Stimulated activated CD4-positive, alpha-beta T cell treated with anti-CD3 and anti-CD28 coated beads, Interleukin-4, amount 100 ng/mL, for 1 hour (primary cell): ENCODE data around the gene TRIML2.
"Not testable (repeated sequence)": the region's sequence is repeated elsewhere in the genome, so short reads cannot be mapped to it uniquely, and the experiment has no call there.

Experiments
- DNase-seq: peaks from one replicate; pipeline ENCODE4 v3.0.0-alpha.2; 2020

Gene TRIML2

GRCh38 chr4:188092824-188093223 is 16.6 kb downstream of the TRIML2 start:
- no peak for DNase-seq

GRCh38 chr4:188086858-188087257 is 22.5 kb downstream of the TRIML2 start:
- DNase-seq: no peak

GRCh38 chr4:188082796-188083195 is 26.6 kb downstream of the TRIML2 start:
- no peak for DNase-seq

DNA sequence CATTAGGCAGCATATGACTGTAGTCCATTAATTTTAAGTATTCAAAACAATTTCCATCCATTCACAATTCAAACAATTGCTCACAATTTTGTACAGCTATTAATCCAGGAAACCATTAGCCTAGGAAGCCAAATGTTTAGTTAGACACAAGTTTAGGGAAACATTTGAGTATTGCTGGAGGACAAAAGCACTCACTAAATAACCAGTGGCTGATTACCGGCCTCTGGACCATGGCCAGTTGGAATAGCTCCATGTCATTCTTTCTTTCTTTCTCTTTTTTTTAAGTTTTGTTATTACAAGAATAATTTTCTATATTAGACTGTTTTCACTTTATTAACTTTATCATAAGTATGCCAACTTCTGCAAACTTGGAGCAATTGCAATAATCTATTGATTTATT is 31.3 kb downstream of the TRIML2 start:
- DNase-seq: no peak

GRCh38 chr4:188076169-188076568 is 33.2 kb downstream of the TRIML2 start:
- DNase-seq: no peak

DNA sequence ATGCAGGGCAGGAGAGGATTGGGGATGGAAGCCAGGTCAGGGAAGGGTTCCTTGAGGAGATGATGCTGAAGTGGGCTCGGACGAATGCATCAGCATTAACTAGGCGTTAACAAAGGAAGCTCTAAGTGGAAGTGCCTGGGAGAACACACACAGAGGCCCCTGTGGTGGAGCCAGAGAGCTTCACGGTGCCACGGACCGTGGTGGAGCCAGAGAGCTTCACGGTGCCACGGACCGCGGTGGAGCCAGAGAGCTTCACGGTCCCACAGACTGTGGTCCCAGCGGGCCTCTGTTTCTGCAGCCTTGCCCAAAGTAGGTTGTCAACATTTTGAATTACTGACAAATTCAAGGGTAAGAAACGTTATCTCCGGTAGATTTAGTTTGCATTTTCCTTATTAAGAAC is 48.3 kb downstream of the TRIML2 start:
- no peak for DNase-seq

DNA sequence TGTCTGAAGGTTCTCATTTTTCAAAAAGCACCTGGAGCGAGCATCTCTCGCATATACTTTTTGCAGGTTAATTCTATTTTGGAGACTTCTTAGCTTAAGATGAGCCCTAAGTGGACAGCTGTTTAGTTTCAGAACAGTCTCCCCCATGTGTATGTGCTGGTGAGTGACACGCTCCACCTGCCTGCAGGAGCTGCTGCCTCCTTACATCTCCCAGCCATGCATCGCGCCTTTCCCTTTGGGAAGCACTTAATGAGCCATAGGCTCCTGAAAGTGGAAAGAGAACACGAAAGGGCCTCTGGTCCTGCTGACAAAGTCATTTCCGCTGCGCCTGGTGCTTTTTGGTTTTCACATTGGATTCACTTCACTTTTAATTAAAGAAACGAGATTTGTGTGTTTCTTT is 56.1 kb downstream of the TRIML2 start:
- no peak for DNase-seq

DNA sequence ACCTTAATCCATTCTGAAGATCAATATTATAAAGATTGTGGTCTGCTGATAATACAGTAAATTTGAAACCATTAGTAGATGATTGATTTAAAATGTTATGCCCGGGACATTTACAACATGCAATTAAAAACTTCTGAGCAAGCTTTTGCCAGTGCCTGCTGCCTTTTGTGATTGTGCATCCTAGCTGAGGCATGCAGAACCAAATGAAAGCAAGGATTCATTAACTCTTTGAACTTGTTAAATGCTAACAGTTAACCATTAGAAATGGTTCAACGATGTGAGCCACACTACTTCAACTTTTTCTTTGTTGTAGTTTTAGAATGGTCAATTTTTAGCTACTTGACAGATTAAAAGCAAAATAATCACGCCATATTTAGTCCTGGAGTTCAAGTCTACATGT is 62.7 kb downstream of the TRIML2 start:
- no peak for DNase-seq

GRCh38 chr4:188045461-188045860 is 63.9 kb downstream of the TRIML2 start:
- DNase-seq: not testable (repeated sequence)

DNA sequence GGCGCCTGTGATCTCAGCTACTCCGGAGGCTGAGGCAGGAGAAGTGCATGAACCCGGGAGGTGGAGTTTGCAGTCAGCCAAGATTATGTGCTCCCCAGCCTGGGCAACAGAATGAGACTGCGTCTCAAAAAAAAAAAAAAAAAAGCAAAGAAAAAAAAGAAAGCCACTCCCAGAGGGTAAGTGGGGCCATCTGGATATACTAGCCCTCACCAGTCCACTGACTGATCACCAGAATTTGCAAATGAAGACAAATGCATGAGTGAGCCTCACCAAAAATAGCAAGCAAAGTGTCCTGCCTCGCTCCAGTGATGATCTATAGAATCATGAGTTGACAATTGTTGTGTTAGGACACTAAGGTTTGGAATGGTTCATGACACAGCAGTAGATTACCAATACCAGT is 66.2 kb downstream of the TRIML2 start:
- DNase-seq: no peak

DNA sequence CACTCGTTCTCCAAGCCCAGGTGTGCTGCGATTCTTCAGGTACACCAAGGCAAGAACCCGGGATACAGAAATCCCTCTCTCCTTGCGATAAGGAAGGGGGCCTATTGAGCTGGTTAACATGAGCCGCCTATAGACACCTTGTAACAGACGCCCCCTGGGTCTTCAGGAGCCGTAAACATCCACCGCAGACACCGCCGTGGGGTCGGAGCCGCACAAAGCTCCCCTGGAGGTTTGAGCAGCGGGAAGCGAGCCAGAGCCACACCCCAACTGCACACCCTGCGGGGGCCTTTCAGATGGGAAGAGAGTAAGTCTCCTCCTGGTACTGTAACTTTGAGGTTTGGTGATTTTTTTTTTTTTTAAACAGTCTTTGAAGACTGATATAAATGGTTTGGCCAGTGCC is 67.2 kb downstream of the TRIML2 start:
- DNase-seq: no peak

- no peak for DNase-seq
Measured at GRCh38 chr4:188041721-188042120, 67.7 kb downstream of the TRIML2 start.
